GM18858 (cell line): ENCODE results near the gene ANXA9.

Experiments
- ATAC-seq: cut with Tn5 transposase; IDR thresholded peaks from one replicate; pipeline ENCODE4 v1.9.1; 2021; ENCODE audit not compliant: unreplicated experiment

ANXA9 gene

DNA sequence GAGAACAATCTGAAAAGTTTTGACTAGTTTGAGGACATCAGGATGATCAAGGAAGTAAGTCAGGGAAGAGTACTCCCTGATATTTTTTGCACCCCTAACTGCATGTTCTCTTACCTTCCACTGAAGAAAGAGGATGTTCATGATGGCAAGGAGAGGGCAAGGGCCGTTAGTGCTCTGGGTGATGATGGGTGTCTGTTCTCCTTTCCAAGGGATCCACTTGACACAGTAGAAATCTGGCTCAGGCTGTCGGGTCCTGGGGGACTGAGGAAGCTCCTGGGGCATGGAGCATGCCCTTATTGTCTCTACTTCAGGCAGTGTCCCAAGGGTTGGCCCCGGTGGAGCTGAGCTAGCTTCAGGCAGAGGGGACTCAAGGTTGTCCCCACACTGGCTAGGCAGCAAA is 20.0 kb downstream of the ANXA9 start:
- no peak for ATAC-seq

DNA sequence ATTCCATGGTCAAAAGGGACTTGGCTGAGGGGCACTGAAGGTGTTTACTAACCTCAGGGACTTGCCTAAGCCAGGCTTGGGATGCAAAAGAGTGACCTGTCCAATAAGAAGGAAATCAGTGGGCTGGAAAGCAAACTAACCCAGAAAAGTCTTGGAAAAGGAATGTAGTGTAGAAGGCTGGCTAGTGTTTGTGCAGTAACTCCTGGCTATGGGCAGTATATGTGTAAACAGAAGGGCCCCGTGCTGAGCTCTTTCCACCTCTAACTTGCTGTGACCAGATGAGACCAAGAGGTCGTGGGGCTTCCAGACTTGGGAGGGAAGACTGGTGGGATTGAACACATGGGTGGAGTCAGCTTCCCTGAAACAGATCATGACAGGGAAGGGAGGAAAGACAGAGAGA is 20.5 kb downstream of the ANXA9 start:
- ATAC-seq: no peak

DNA sequence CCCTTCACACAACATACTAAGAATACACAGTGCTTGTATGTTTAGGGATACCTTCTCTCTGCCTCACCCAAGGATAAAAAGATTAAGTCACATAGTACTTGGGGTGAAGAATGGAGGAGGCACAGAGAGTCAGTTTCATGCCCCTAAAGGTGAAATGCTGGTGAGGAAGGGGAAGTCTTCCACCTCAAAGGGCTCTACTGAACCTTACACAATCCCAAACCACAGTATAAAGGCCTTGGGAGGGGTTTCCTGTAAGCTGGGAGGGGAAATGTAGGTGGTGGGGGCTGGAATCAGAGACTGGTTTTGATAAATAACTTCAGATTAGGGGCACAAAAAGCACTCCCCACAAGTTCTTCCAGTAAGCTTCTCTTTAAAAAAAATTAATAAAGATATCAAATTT is 21.1 kb downstream of the ANXA9 start:
- ATAC-seq: no peak

DNA sequence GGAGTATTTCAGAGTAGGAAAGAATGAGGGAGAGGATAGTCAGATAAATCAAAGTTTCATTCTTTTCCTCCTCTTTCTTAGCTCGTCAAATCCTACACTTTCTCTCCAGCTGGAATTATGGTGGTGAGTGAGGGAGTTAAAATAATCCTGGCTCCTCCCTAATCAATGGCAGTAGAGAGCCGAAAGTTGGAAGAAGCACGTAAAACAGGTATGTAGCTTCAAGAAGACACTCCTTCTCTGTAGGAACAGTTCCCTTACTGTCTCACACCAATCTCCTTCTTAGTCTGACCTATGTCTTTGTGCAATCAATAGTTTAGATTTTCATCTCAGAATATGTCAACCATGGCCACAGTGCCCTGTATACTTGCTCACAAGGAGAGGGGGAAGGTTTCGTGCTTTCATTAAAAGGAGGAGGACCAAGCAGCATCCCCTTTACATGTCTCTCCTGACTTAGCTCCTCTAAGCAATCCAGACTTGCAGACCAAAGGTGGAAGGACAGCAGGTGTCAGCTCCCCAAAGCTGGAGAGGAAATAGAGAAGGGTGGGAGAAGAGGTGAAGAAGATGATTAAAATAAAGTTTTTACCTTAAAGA is 23.7 kb downstream of the ANXA9 start:
- no peak for ATAC-seq

DNA sequence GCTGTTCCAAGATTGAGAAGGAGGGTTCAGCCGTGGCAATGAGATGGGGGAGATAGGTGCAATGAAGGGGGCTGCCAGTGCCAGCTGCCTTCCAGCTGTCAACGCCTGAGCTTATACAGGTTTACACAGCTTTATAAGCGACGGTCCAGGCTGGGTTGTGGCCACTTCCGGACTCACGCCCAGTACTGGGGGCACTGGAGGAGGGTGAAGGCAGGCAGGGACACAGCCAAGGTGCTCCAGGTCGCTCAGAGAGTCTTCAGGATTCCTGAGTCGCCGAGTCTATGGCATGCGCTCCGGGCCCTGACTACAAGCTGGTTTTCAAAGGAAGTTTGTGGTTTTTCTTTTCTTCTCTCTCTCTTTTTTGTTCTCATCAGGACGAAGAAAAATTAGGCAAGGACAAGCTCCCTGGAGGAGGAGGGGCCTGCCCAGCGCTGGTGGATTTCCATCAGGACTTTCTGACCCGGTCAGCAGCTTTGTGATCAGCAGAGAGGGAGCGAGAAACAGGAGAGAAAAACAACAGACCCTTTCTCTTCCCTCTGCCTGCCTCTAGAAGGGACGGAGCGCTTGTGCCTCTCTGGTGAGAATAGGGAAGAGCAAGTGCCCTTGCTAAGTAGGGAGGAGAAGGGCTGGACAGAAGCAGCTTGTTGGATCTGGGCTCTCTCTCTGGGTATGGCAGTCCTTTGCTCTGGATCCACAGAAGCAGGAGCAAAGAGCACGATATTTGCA is 24.4 kb downstream of the ANXA9 start, which contains the start of gene MINDY1:
TSS of gene MINDY1 (minus strand) at position 576 of the 726 bp plus-strand sequence. CDS start 4,285 bp downstream, outside the sequence.
- ATAC-seq: no peak

DNA sequence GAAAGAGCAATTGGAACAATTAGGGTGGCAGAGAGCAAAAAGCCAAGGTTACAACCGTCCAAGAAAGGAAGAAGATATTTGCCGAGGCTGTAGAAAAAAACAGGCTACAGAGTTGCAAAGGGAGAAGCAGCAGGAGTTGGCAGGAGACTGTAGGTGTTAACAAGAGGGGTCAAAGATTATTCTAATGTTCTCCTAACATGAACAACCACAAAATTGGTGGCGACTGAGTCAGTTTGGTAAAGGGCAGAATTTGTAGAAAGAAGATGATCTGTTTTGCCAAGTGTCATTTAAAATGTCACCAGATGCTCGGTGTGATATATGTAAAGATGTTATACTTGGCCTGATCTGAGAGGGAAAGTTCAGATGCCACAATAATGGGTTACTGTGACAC is 25.8 kb downstream of the ANXA9 start:
- no peak for ATAC-seq

DNA sequence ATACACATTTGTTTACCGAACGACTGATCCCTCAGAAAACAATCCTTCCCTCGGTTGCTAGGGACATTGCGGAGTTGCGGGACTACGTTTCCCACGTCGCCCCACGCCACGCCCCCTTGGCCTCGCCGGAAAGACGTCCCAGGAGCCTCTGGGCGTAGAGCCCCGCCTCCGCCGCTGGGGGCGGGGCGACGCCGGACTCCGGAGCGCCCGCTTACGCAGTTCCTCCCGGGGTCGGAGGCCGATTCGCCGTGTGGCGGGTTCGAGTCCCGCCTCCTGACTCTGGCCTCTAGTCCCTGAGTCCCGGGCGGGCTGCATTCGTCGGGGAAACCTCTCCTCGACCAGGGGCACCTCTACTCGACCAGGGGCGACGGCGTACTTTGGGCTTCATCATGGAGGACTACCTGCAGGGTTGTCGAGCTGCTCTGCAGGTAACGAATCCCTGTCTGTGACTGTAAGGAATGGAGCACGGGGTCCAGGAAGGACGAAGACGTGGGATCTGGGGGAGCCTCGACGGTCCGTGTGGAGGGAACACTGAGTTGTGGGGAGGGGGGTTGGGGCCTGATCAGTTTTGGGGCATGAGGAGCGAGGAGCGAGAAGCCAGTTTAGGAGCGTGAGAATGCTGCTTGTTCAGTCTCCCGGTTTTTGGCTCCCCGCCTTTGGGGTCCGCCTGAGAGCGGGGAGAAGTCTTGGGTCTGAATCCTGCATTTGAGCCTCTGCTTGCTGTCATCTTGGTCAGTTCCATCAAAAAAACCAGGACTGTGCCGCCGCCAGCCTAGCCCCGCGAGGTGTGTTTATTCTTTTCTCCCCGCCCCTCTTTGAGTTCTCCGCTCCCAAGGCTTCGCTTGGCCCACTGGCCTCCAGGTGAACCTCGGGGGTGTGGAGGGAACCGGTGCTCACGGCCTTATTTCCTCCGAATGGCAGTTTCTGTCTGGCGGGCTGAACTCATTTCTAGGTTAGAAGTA is 26.4 kb downstream of the ANXA9 start, which contains the start of gene PRUNE1:
TSS of gene PRUNE1 (plus strand) at position 206 of the 962 bp plus-strand sequence. CDS start at position 390, 184 bp downstream.
- ATAC-seq: peak; percentile 44

DNA sequence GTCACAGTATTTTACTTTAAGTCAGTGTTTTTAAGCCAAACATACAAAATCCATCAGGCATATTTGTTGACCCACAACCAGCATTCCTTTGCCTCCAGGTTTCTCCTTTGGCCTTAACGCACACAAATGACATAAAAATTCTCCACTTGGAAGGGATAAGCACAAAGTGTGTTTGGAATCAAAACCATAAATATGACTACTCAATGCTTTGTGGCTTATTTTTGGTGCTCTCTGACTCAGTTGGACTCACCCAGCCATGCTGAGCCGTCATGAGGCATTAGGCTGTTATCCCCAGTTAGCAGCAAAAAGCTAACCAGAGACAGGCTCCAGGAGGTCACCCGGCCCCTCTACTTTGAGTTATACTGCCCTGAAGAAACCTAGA is 27.1 kb downstream of the ANXA9 start:
- no peak for ATAC-seq

DNA sequence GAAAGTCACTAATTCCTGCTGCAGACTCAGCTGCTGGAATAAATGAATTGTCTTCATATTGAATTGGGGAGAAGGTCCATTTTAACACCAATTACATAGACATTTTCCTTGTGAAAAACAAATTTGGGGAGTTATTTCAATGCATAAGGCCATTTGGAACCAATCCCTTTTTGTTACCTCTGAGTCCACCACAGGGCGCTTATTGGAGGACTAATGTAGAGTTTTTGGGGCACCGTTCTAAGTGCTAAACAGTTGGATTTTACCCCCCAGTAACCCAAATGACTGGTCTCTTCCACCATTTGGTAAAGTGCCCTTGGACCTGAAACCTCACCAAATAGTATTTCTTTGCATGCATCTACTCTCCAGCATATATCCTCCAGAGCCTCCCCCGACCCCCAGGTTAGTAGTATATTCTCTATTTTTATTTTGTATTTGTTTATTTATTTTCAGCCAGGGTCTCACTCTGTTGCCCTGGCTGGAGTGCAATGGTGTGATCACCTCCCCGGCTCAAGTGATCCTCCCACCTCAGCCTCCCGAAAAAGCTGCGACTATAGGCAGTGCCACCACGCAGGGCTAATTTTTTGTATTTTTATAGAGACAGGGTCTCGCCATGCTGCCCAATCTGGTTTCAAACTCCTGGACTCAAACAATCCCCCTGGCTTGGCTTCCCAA is 27.7 kb downstream of the ANXA9 start:
- no peak for ATAC-seq

DNA sequence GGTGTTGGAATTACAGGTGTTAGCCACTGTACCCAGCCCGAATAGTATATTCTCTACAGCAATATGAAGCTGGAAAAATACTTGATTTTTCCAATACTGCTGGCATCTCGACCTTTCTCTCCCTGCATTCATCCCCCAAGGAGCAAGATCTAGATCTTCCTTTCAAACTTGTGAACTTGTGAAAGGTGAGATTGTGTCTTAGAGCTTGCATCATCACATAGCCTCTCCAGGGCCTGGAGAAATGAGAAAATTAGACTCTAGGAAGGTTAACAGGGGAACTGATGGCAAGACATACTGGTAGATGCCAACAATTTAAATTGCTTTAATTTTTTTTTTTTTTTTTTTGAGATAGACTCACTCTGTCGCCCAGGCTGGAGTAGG is 28.2 kb downstream of the ANXA9 start:
- no peak for ATAC-seq

DNA sequence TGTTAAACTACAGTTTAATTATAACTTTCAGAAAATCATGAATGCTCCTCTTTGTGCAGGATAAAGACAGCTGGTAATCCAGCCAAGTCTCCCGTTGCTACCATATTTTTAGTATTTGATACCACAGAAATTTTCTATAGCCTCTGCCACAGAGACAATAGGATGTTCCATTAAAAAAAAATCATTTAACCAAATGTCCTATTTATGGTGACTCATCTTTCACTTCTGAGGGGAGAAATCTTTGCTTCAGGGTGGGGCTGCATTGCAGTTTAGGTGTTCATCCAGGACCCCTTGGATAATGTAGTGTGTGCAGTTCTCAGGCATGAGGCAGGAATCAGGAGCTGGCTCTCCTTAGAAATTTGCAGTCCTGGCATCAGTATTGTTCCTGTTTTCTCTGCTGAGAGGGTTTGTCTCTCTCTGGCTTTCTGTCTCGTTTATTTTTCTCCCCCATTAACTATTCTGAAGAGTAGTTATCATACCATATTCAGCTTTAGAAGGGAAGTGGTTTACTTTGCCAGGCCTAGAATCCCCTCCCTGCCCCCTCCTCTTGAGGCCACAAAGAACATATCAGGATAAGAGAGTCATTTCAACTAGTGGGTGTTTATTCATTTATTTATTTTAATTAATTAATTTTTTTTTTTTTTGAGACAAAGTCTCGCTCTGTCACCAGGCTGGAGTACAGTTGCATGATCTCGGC is 29.2 kb downstream of the ANXA9 start:
- ATAC-seq: no peak

DNA sequence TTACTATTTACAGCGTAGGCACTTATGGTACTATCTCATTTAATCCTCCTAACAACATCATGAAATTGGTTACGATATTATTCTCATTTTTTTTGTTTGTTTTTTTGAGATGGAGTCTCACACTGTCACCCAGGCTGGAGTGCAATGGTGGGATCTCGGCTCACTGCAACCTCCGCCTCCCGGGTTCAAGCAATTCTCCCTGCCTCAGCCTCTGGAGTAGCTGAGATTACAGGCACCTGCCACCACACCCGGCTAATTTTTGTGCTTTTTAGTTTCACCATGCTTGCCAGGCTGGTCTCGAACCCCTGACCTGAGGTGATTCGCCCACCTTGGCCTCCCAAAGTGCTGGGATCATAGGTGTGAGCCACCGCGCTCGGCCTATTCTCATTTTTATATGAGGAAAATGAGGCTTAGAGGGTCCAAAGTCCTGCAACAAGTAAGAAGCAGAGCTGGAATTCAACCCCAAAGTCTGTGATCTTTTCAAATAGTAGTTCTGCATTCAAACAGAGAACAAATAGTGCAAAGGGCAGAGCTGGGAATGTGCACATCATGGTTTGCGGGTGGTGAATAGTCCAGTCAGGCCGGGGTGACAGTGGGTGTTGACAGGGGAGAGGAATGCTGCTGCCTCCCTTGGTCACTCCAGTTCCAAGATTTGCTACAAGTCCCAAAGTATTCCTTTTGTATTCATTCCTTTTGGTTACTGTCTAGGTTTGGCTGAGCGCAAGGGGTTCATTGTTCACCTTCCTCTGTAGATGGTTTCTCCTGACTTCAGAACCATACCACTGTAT is 30.8 kb downstream of the ANXA9 start:
- ATAC-seq: no peak

DNA sequence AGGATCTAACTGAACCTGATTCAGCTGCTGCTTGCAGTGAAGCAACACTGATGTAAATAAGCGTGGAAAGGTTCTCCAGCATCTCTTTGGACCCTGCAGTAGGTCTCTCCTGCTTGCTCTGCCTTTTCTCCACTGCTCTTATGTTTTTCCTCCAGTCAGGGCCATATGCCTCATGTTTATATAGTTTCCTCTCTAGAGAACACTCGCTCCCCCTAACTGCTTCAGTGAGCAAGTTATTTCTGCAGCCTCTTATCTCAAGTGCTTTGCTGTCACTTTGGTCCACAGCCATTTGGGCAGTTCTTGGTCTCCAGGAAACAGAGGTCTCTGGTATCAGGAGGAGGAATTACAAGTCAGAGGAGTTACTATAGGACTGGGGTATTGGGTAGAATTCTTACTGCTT is 31.4 kb downstream of the ANXA9 start:
- no peak for ATAC-seq

DNA sequence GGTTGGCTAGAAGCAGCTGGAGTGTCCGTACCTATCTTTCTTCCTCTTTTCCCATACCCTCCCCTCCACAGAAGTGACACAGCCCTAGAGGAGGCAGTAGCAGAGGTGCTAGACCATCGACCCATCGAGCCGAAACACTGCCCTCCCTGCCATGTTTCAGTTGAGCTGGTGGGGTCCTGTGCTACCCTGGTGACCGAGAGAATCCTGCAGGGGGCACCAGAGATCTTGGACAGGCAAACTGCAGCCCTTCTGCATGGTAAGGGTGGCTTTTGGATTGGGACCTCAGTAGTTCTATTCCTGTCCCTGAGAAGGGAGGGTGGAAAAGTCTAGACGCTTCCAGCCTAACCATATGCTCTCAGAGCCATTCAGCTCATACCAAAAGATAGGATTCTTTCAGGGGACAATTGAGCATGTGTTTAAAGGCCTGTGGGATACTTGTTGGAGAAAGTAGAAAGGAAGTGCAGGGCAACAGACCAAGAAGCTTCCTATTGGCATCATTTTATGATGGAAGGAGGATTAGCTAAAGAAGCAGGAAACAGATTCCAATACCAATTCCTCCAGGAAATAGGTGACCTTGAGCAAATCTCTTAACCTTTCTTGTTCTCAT is 42.6 kb downstream of the ANXA9 start:
- ATAC-seq: no peak

DNA sequence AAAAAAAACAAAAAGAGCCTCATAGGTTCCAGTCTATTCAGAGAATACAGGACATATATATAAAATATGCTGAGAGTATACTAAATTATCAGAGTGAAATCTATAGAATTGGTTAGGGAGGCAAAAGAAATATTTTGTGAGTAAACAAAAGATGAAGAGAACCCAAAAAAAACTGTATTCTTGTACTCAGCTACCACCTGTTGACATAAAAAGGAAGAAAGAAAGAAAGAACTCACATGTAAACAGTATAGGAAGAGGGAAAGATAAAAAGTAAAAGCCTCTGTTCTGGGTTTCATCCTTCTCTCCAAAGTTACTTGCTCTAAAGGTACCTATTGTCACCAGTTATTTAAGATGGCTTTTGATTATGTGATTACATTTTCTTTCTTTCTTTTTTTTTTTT is 44.4 kb downstream of the ANXA9 start:
- no peak for ATAC-seq

DNA sequence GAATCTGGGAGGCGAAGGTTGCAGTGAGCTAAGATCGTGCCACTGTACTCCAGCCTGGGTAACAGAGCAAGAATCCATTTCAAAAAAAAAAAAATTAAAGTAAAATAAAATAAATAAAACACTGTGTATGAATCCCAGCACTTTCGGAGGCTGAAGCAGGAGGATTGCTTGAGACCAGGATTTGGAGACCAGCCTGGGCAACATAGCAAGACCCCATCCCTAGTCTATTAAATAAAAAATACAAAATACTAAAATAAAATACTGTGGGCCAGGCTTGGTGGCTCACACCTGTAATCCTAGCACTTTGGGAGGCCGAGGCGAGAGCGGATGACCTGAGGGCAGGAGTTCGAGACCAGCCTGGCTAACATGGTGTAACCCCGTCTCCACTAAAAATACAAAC is 50.1 kb downstream of the ANXA9 start:
- ATAC-seq: no peak

DNA sequence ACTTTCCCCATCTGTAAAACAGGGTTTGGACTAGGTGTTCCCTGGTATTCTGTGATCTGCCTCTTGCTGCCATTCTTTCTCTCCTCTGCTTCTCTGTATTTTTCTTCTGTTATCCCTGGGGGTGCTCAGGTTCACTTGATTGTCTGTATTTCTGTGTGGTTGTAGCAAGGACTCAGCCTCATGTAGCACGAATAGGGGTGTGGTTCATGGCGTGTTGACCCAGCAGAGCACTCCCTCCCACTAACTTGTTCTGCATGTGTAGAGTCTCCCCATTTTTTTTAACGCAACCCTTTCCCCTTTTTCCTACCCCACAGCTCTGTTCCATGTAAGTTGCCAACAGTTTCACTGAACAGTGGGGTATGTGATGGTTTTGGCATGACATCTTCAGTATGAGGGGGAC is 53.1 kb downstream of the ANXA9 start:
- no peak for ATAC-seq

DNA sequence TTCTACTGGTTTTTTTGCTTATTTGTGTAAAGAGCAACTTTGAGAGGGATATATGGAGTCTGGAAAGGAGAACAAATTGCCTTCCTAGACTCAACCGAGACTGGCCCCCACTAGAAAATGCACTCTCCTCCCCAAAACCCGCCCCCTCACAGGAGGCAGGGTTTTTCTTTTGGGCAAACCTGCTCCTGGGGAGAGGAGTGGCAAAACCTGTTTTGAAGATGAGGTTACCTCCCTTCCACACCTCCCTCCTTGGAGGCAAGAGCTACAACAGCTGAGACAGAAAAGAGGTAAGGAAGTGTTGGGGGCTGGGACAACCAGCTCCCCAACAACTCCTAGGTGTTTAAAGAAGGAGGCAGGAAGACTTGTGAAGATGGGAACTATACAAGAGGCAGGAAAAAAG is 54.3 kb downstream of the ANXA9 start, which contains the start of gene BNIPL:
TSS of gene BNIPL (plus strand) at position 231 of the 400 bp plus-strand sequence. CDS start at position 371, 140 bp downstream.
- ATAC-seq: no peak

DNA sequence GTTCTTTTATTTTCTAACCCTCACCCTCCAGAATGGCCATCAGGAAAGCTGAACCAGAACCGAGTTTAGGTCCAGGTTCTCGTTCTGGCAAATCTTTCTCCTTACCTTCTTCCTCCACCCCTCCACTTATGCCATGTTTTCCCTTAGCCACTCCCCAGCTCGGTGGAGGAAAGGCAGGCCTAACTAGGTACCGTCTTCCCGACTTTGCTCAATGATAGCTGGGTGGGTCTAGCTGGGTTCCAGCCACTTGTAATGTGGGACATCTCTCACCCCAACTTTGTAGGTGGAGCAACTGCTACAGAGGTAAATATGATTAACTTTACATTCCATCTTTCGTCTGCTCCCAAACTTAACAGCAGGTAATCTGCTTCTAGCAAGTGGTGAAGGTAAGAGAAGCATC is 54.9 kb downstream of the ANXA9 start:
- ATAC-seq: no peak
